ENCODE results near the gene WIZ. TPM values are rescaled to one million over a fixed set of nuclear protein-coding genes. Genes with fewer than 3 reads are reported as not detected.

The WIZ gene
- total RNA-seq, 1 donor from 2014 or later, result 2.4 TPM

DNA sequence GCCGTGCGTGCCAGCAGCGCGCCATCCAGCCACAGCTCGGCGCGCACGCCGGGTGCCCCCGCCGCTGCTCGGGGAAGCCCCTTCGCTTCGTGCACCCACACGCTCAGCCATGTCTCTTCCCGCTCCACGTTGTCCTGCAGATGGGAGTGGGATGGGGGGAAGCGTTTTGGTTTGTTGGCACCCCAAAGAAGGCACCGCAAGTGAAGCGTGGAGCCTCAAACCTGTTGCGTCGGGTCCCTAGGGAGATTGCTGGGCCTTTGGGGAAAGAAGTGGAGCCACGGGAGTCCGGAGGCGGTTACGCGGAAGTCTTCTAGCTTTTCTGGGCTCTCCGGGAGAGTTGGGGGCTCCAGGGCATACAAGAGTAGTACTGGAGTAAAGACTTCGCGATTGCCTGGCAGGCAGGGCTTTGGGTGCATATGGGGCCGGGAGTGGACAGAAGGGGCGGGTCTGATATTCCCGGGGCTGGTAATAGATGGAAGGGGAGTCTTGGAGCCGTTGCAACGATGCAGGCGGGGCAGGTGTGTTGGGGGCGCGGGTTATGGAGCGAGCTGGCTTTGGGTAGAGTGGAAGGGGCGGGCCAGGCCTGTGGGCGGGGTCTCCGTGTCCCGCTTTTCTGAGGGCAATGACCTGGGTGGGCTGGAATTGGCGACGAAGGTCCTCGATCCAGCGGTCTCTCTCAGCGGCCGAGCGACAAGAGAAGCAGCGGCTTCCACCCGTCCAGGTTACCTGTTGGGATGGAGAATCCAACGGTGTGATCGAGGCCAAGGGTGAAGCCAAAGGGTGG is 8.1 kb upstream of the WIZ start:
- Histone ChIP-seq H3K36me3 (ENCODE audit: control insufficient read depth, insufficient read depth, low read length) (no peaks in the 10 kb centered on the region), H3K27me3 (ENCODE audit: control insufficient read depth, insufficient read depth, low read length) (peaks cover 17% of the 10 kb centered on the region), H3K4me3 (ENCODE audit: low read depth, low read length) (no peak overlapping the region)
- FAIRE-seq (no peak), DNase-seq (ENCODE audit: low read depth) (no peak)
- TF ChIP-seq, protein P1, sequence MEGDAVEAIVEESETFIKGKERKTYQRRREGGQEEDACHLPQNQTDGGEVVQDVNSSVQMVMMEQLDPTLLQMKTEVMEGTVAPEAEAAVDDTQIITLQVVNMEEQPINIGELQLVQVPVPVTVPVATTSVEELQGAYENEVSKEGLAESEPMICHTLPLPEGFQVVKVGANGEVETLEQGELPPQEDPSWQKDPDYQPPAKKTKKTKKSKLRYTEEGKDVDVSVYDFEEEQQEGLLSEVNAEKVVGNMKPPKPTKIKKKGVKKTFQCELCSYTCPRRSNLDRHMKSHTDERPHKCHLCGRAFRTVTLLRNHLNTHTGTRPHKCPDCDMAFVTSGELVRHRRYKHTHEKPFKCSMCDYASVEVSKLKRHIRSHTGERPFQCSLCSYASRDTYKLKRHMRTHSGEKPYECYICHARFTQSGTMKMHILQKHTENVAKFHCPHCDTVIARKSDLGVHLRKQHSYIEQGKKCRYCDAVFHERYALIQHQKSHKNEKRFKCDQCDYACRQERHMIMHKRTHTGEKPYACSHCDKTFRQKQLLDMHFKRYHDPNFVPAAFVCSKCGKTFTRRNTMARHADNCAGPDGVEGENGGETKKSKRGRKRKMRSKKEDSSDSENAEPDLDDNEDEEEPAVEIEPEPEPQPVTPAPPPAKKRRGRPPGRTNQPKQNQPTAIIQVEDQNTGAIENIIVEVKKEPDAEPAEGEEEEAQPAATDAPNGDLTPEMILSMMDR (IDR thresholded peaks at IDR 0.05; ENCODE audit: insufficient read depth, low read length, severe bottlenecking), result no peak

GRCh38 chr19:15456871-15457700 is 7.3 kb upstream of the WIZ start:
- Histone ChIP-seq H3K4me3 (ENCODE audit: low read depth, low read length) (peak overlapping the region; percentile 6), H3K27me3 (ENCODE audit: control insufficient read depth, insufficient read depth, low read length) (peaks cover 17% of the 10 kb centered on the region), H3K36me3 (ENCODE audit: control insufficient read depth, insufficient read depth, low read length) (no peaks in the 10 kb centered on the region)
- DNase-seq (ENCODE audit: low read depth), result peak; percentile 19
- TF ChIP-seq, protein P1 (IDR thresholded peaks at IDR 0.05; ENCODE audit: insufficient read depth, low read length, severe bottlenecking), result no peak
- no peak for FAIRE-seq

DNA sequence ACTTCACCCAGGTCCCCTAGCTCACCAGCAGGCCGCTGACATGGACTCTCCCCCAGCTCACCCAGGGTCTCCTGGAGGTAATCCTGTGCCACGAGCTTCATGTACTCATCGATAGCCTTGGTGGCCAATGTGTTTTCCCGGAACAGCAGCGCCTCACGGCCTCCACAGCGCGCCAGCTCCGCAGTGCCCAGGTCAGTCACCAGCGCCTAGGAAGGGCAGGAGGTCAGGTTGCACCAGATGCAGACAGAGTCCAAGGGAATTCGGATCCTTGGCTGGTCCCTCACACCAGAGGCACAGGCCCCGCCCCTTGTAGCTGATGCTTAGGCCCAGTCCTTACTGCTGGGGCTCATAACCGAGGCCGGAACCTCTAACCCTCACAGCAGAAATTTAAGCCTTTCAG is 6.7 kb upstream of the WIZ start:
- no peaks in the 10 kb centered on the region for H3K36me3 ChIP-seq (ENCODE audit: control insufficient read depth, insufficient read depth, low read length)
- DNase-seq (ENCODE audit: low read depth), result no peak
- peaks cover 17% of the 10 kb centered on the region for H3K27me3 ChIP-seq (ENCODE audit: control insufficient read depth, insufficient read depth, low read length)
- TF ChIP-seq, protein P1 (IDR thresholded peaks at IDR 0.05; ENCODE audit: insufficient read depth, low read length, severe bottlenecking), result no peak
- no peak overlapping the region for H3K4me3 ChIP-seq (ENCODE audit: low read depth, low read length)
- no peak for FAIRE-seq

DNA sequence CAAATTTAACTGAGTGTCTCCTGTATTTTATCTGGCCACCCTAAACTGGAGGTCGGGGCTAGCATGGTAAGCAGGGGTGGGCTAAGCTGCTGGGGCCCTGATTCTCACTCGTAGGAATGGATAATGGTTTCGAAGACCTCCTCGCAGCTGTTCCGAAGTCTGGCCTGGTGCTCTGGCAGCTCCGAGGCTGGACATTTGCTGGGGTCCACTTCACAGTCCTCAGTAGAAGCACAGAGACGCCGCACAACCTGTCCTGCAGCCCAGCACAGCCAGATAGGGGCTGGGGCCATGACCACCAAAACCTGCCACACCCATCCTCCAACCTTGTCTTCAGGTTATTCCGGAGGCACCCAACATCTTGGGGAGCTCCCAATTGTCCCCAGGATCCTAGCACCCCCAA is 6.2 kb upstream of the WIZ start:
- FAIRE-seq, result no peak
- no peak for DNase-seq (ENCODE audit: low read depth)
- Histone ChIP-seq H3K27me3 (ENCODE audit: control insufficient read depth, insufficient read depth, low read length) (peaks cover 17% of the 10 kb centered on the region), H3K36me3 (ENCODE audit: control insufficient read depth, insufficient read depth, low read length) (no peaks in the 10 kb centered on the region), H3K4me3 (ENCODE audit: low read depth, low read length) (no peak overlapping the region)
- TF ChIP-seq, protein P1 (IDR thresholded peaks at IDR 0.05; ENCODE audit: insufficient read depth, low read length, severe bottlenecking), result no peak

GRCh38 chr19:15453906-15454860 is 4.4 kb upstream of the WIZ start:
- no peak for FAIRE-seq
- DNase-seq (ENCODE audit: low read depth), result no peak
- peaks cover 17% of the 10 kb centered on the region for H3K27me3 ChIP-seq (ENCODE audit: control insufficient read depth, insufficient read depth, low read length)
- no peak overlapping the region for H3K4me3 ChIP-seq (ENCODE audit: low read depth, low read length)
- TF ChIP-seq, protein P1 (IDR thresholded peaks at IDR 0.05; ENCODE audit: insufficient read depth, low read length, severe bottlenecking), result peak; percentile 23
- no peaks in the 10 kb centered on the region for H3K36me3 ChIP-seq (ENCODE audit: control insufficient read depth, insufficient read depth, low read length)

Measured in bronchial epithelial cell (primary cell).